IMR-90 (cell line): ENCODE measurements around the gene ADGRD2. TPM values are rescaled to one million over a fixed set of nuclear protein-coding genes. Genes with fewer than 3 reads are reported as not detected.

Source experiments
- ATAC-seq: fragments of 200-7000 bp; cut with Tn5 transposase; 2 replicates; pipeline ENCODE4 v1.9.1; 2020; ENCODE audit warnings: low read depth, mild to moderate bottlenecking, moderate library complexity
- BruUV-seq: library from RNA; stranded (reverse); fragments of 400-500 nt; replicated peaks from 2 replicates; lab custom pipeline; 2021; lab: Mats Ljungman, UMichigan
- CTCF ChIA-PET: fragments of 300-600 bp; formaldehyde crosslinking; extraction: SDS; loops from one replicate; lab custom pipeline; 2021; ENCODE audit warnings: antibody characterized with exemption; lab: Yijun Ruan, JAX
- POLR2A ChIA-PET: fragments of 300-600 bp; sonication (Branson Sonifier 250); formaldehyde crosslinking; loops from one replicate; lab custom pipeline; 2022; ENCODE audit warnings: antibody characterized with exemption; ENCODE audit not compliant: unreplicated experiment; lab: Charles Lee
- DNase-seq: peaks from one replicate; pipeline ENCODE4 v3.0.0; 2013
- H2AFZ ChIP-seq: replicated peaks from 2 replicates; pipeline ENCODE3; 2013; ENCODE audit warnings: low read length, mild to moderate bottlenecking; ENCODE audit not compliant: poor library complexity
- H2AK5ac ChIP-seq: 2 replicates; pipeline ENCODE4 v1.6.1; 2013; ENCODE audit warnings: low read depth, low read length, inconsistent platforms
- H2AK9ac ChIP-seq: replicated peaks from 2 replicates; pipeline ENCODE3; 2013; ENCODE audit warnings: mild to moderate bottlenecking, low read depth, low read length, moderate library complexity; ENCODE audit not compliant: poor library complexity
- H2BK120ac ChIP-seq: 2 replicates; pipeline ENCODE4 v1.6.1; 2013; ENCODE audit warnings: low read depth, low read length, inconsistent platforms
- H2BK15ac ChIP-seq: 3 replicates; pipeline ENCODE4 v1.6.1; 2013; ENCODE audit warnings: low read depth, low read length, inconsistent platforms
- H2BK20ac ChIP-seq: 2 replicates; pipeline ENCODE4 v1.6.1; 2013; ENCODE audit warnings: low read depth, mild to moderate bottlenecking, inconsistent platforms, low read length, moderate library complexity
- H2BK5ac ChIP-seq: 2 replicates; pipeline ENCODE4 v1.6.1; 2013; ENCODE audit warnings: mild to moderate bottlenecking, low read depth, low read length, inconsistent platforms; ENCODE audit not compliant: poor library complexity, severe bottlenecking
- H3K14ac ChIP-seq: replicated peaks from 2 replicates; pipeline ENCODE4 v1.6.1; 2013; ENCODE audit warnings: low read depth, low read length, inconsistent platforms
- H3K18ac ChIP-seq: 2 replicates; pipeline ENCODE4 v1.6.1; 2013; ENCODE audit warnings: low read depth, low read length, control low read depth
- H3K23ac ChIP-seq: 2 replicates; pipeline ENCODE4 v1.6.1; 2013; ENCODE audit warnings: low read depth, low read length, inconsistent platforms
- H3K27ac ChIP-seq: 2 replicates; pipeline ENCODE4 v1.5.1; 2013; ENCODE audit warnings: mild to moderate bottlenecking, control low read depth, low read length; ENCODE audit not compliant: insufficient read depth
- H3K27me3 ChIP-seq: 2 replicates; pipeline ENCODE4 v1.6.1; 2013; ENCODE audit warnings: low read length; ENCODE audit not compliant: control insufficient read depth, insufficient read depth
- H3K36me3 ChIP-seq: 2 replicates; pipeline ENCODE4 v1.6.1; 2013; ENCODE audit warnings: low read length, mixed read lengths; ENCODE audit not compliant: control insufficient read depth, insufficient read depth
- H3K4ac ChIP-seq: 2 replicates; pipeline ENCODE4 v1.6.1; 2013; ENCODE audit warnings: low read depth, low read length, inconsistent platforms
- H3K4me1 ChIP-seq: 2 replicates; pipeline ENCODE4 v1.6.1; 2013; ENCODE audit warnings: low read length, mixed read lengths; ENCODE audit not compliant: control insufficient read depth, insufficient read depth
- H3K4me2 ChIP-seq: 2 replicates; pipeline ENCODE4 v1.6.1; 2013; ENCODE audit warnings: low read depth, mild to moderate bottlenecking, control low read depth, low read length, moderate library complexity
- H3K4me3 ChIP-seq: 2 replicates; pipeline ENCODE4 v1.5.1; 2013; ENCODE audit warnings: low read depth, mild to moderate bottlenecking, control low read depth, low read length, moderate library complexity; ENCODE audit not compliant: insufficient read depth
- H3K56ac ChIP-seq: 2 replicates; pipeline ENCODE4 v1.6.1; 2013; ENCODE audit warnings: low read length, inconsistent platforms; ENCODE audit not compliant: insufficient read depth; ENCODE audit errors: extremely low read depth
- H3K79me1 ChIP-seq, 2 experiments: 2 replicates each; pipeline ENCODE4 v1.6.1; 2013; ENCODE audit warnings: low read length in 2 of 2, inconsistent platforms in 1 of 2, low read depth in 1 of 2
- H3K9ac ChIP-seq: 2 replicates; pipeline ENCODE4 v1.6.1; 2013; ENCODE audit warnings: low read depth, low read length, control low read depth
- H3K9me1 ChIP-seq: 2 replicates; pipeline ENCODE4 v1.6.1; 2013; ENCODE audit warnings: low read length, inconsistent platforms; ENCODE audit not compliant: insufficient read depth
- H3K9me3 ChIP-seq: 2 replicates; pipeline ENCODE4 v1.6.1; 2013; ENCODE audit warnings: low read length; ENCODE audit not compliant: control insufficient read depth, insufficient read depth
- H4K20me1 ChIP-seq: 2 replicates; pipeline ENCODE4 v1.6.1; 2013; ENCODE audit warnings: low read length, inconsistent platforms; ENCODE audit not compliant: insufficient read depth
- H4K5ac ChIP-seq: 2 replicates; pipeline ENCODE4 v1.6.1; 2013; ENCODE audit warnings: mild to moderate bottlenecking, low read depth, low read length, control low read depth
- H4K8ac ChIP-seq, 2 experiments: 2 replicates each; pipeline ENCODE4 v1.6.1; 2013; ENCODE audit warnings: low read depth in 2 of 2, low read length in 2 of 2, control low read depth in 1 of 2, inconsistent platforms in 1 of 2
- H4K91ac ChIP-seq: 2 replicates; pipeline ENCODE4 v1.6.1; 2013; ENCODE audit warnings: low read depth, low read length, inconsistent platforms; ENCODE audit not compliant: insufficient read depth
- BHLHE40 ChIP-seq: fragments of 150-350 bp; IDR thresholded peaks from 2 replicates; pipeline ENCODE4 v1.6.1; 2016; ENCODE audit warnings: mild to moderate bottlenecking, low read depth, low read length
- CEBPB ChIP-seq: IDR thresholded peaks from 2 replicates; pipeline ENCODE4 v1.6.1; 2012; ENCODE audit warnings: low read depth, low read length, improper control_type of control experiment
- CTCF ChIP-seq: conservative IDR thresholded peaks from 2 replicates; pipeline ENCODE4 v1.5.1; 2012; ENCODE audit warnings: mild to moderate bottlenecking, low read depth, low read length, improper control_type of control experiment
- ELK1 ChIP-seq: fragments of 150-350 bp; IDR thresholded peaks from 2 replicates; pipeline ENCODE4 v1.6.1; 2016; ENCODE audit warnings: low read depth, mild to moderate bottlenecking, low read length, moderate library complexity, borderline replicate concordance
- FOS ChIP-seq: fragments of 150-350 bp; IDR thresholded peaks from 2 replicates; pipeline ENCODE4 v1.6.1; 2016; ENCODE audit warnings: low read depth, low read length
- MAZ ChIP-seq: IDR thresholded peaks from 2 replicates; pipeline ENCODE4 v1.6.1; 2012; ENCODE audit warnings: low read depth, mild to moderate bottlenecking, low read length, improper control_type of control experiment, moderate library complexity, borderline replicate concordance
- NFE2L2 ChIP-seq: fragments of 150-350 bp; IDR thresholded peaks from 2 replicates; pipeline ENCODE4 v1.6.1; 2016; ENCODE audit warnings: low read depth, mild to moderate bottlenecking, low read length
- POLR2A ChIP-seq: IDR thresholded peaks from 2 replicates; pipeline ENCODE4 v1.6.1; 2012; ENCODE audit warnings: mild to moderate bottlenecking, low read depth, low read length
- RAD21 ChIP-seq: IDR thresholded peaks from 2 replicates; pipeline ENCODE4 v1.6.1; 2012; ENCODE audit warnings: low read length, improper control_type of control experiment
- RCOR1 ChIP-seq: IDR thresholded peaks from 2 replicates; pipeline ENCODE4 v1.6.1; 2012; ENCODE audit warnings: mild to moderate bottlenecking, low read length, improper control_type of control experiment; ENCODE audit not compliant: insufficient replicate concordance
- RFX5 ChIP-seq: IDR thresholded peaks from 2 replicates; pipeline ENCODE4 v1.8.0; 2012; ENCODE audit warnings: low read depth, mild to moderate bottlenecking, low read length, moderate library complexity
- SMC3 ChIP-seq: fragments of 150-350 bp; IDR thresholded peaks from 2 replicates; pipeline ENCODE4 v1.6.1; 2016; ENCODE audit warnings: low read depth, mild to moderate bottlenecking, antibody characterized with exemption, low read length, moderate library complexity
- WGBS, 2 experiments: methylation state at CpG; one replicate each; pipeline versions ENCODE4 v1.1.5 to v1.1.7; 2013; ENCODE audit warnings: missing lambda C conversion rate in 2 of 2; ENCODE audit not compliant: insufficient read length in 1 of 2; ENCODE audit errors: extremely low coverage in 2 of 2; 5-methylcytosine and 5-hydroxymethylcytosine counted together
- dilution Hi-C: fragments of 300-500 bp; cut with HindIII; formaldehyde crosslinking; loops from one replicate; pipeline ENCODE4 v1.14.3; 2018; ENCODE audit warnings: low sequenced_read_pairs; ENCODE audit not compliant: unreplicated experiment
- in situ Hi-C: fragments of 300-500 bp; cut with MboI; formaldehyde crosslinking; loops from 3 replicates; pipeline ENCODE4 v1.14.3; 2019; ENCODE audit warnings: low sequenced_read_pairs, inconsistent platforms, mixed read lengths
- intact Hi-C: fragments of 100-400 bp; cut with micrococcal nuclease; formaldehyde crosslinking; loops from 2 replicates; pipeline ENCODE4 v1.10.0; 2022
- polyA plus RNA-seq, 3 experiments: library from polyadenylated mRNA; depleted of rRNA; stranded (reverse); fragments of >200 nt; gene quantifications; 2 replicates each; pipeline ENCODE4 v1.2.3, GENCODE V29; 2012; ENCODE audit warnings: low replicate concordance in 1 of 3
- total RNA-seq: library from RNA; depleted of rRNA; stranded (reverse); fragments of >200 nt; gene quantifications from 2 replicates; pipeline ENCODE4 v1.2.3, GENCODE V29; 2012

ADGRD2 gene
- total and polyA plus RNA-seq, 2 of the 4 experiments (the other 2 are of a cell fraction), result not detected

- no peak overlapping the region for H3K4me3 ChIP-seq
- no peak for DNase-seq
- H4K20me1 ChIP-seq, result no peaks in the 10 kb centered on the region
- no peak overlapping the region for H3K4ac ChIP-seq
- H2BK120ac ChIP-seq, result no peak overlapping the region
- no peaks in the 10 kb centered on the region for H3K4me1 ChIP-seq
- H3K56ac ChIP-seq, result no peak overlapping the region
- H2BK20ac ChIP-seq, result no peak overlapping the region
- H3K9me3 ChIP-seq, result no peaks in the 10 kb centered on the region
- WGBS, 2 experiments, result no CpG with 5 or more reads among the region's 5 CpGs
- H3K9ac ChIP-seq, result no peak overlapping the region
- H3K79me1 ChIP-seq, result no peaks in the 10 kb centered on the region
- in situ Hi-C loops, result loop anchor here (5.0 to 25.0 kb wide), 2 partner anchors 109 to 289 kb away; no protein-coding TSS in a partner anchor
- no TSS peak for BruUV-seq
- no peak for ATAC-seq
- no peak overlapping the region for H2AK9ac ChIP-seq
- TF ChIP-seq NFE2L2, result no peak
- no peak for TF ChIP-seq ELK1
- no peak for TF ChIP-seq CEBPB
- no peak for TF ChIP-seq RAD21
- no peak for TF ChIP-seq RFX5
- no peak for TF ChIP-seq POLR2A
- no peak for TF ChIP-seq CTCF
- TF ChIP-seq SMC3, result no peak
- TF ChIP-seq FOS, result no peak
- no peak for TF ChIP-seq BHLHE40
- no peak for TF ChIP-seq MAZ
- TF ChIP-seq RCOR1, result no peak
- no peak overlapping the region for H4K8ac ChIP-seq
- H3K4me2 ChIP-seq, result no peak overlapping the region; the same call in 1 of the 2 replicates
- no peak overlapping the region for H2BK5ac ChIP-seq
- dilution Hi-C loops, result no loop called here
- ChIA-PET POLR2A (no interaction called here), CTCF (interaction anchor here (0.7 kb wide), 1 partner anchor 11 kb away, joined by 5 read pairs; no protein-coding TSS in a partner anchor)
- H3K27me3 ChIP-seq, result peaks cover 15% of the 10 kb centered on the region
- no peak overlapping the region for H3K14ac ChIP-seq
- H2BK15ac ChIP-seq, result no peak overlapping the region
- no peak overlapping the region for H2AK5ac ChIP-seq
- H3K23ac ChIP-seq, result no peak overlapping the region
- no peak overlapping the region for H4K5ac ChIP-seq
- H3K18ac ChIP-seq, result no peak overlapping the region
- H2AFZ ChIP-seq, result no peak overlapping the region
- H4K91ac ChIP-seq, result no peak overlapping the region
- H3K9me1 ChIP-seq, result no peaks in the 10 kb centered on the region
- no peaks in the 10 kb centered on the region for H3K36me3 ChIP-seq
- intact Hi-C loops, result no loop called here
- H3K27ac ChIP-seq, result no peak overlapping the region
These were observed 27.1 kb upstream of the ADGRD2 start for GRCh38 chr9:124423155-124423554.
